ENCODE measurements around the gene RPL27. TPM values are rescaled to one million over a fixed set of nuclear protein-coding genes. Genes with fewer than 3 reads are reported as not detected.

RPL27 gene
- total and polyA plus RNA-seq, 4 donors: 188 to 928 (median 442) TPM

DNA sequence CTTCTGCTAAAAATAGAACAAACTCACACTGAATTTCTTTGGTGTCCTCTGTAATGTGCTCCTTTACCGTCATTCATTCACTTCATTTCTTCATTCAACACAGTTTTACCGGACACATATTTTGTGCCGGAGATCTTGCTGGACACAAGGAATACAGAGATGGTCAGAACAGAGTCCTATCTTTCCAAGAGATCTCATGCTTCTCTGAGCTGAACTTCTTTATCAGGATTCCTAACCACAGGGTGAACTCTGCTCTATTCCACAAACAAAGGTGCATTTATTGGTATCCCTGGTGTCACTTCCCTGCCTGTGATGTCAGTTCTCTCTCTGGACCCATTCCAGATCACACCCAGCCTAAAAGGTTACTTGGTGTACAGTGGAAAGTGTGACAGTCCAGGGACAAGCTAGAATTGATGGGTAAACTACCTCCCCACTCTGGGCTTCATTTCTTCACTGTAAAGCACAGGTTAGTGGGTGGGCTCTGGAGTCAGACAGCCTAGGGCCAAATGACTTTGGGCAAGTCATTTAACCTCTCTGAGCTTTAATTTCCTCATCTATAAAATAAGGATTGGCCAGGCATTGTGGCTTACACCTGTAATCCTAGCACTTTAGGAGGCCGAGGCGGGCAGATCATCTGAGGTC lies 12.6 kb downstream of the RPL27 start:
- Histone ChIP-seq H3K4me1 (ENCODE audit: control insufficient read depth in 4 of 4, insufficient read depth in 4 of 4, low read length in 3 of 4) (peaks cover 0 to 11% (median 9%) of the 10 kb centered on the region in 4 donors), H3K27ac (ENCODE audit: low read depth in 1 of 2, low read length in 2 of 2) (peak overlapping the region; percentile 31 to 51), H3K9ac (ENCODE audit: low read depth in 1 of 2, low read length in 2 of 2) (peak overlapping the region in 1 of 2 donors; percentile 28), H3K27me3 (ENCODE audit: control insufficient read depth in 4 of 4, insufficient read depth in 4 of 4, low read length in 3 of 4) (no peaks in the 10 kb centered on the region), H3K4me3 (ENCODE audit: low read depth in 1 of 3, low read length in 3 of 3) (no peak overlapping the region), H3K9me3 (ENCODE audit: control insufficient read depth in 4 of 4, low read length in 3 of 4) (no peaks in the 10 kb centered on the region), H3K36me3 (ENCODE audit: control insufficient read depth in 4 of 4, insufficient read depth in 3 of 4, low read depth in 1 of 4, low read length in 3 of 4) (peaks cover 1 to 25% (median 10%) of the 10 kb centered on the region in 4 donors)
- no peak for DNase-seq (ENCODE audit: low spot score)
- WGBS: 71% methylated on average over 5 of the region's 5 CpGs
- no peak for TF ChIP-seq FOXA2 (IDR thresholded peaks at IDR 0.05)
- peak in 1 of 2 donors; percentile 46 for TF ChIP-seq GABPA (IDR thresholded peaks at IDR 0.05 in 1 of 2, conservative IDR thresholded peaks at IDR 0.05 in 1 of 2)
- TF ChIP-seq, protein P1, sequence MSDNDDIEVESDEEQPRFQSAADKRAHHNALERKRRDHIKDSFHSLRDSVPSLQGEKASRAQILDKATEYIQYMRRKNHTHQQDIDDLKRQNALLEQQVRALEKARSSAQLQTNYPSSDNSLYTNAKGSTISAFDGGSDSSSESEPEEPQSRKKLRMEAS (IDR thresholded peaks at IDR 0.05): peak; percentile 30
- TF ChIP-seq, protein P2, sequence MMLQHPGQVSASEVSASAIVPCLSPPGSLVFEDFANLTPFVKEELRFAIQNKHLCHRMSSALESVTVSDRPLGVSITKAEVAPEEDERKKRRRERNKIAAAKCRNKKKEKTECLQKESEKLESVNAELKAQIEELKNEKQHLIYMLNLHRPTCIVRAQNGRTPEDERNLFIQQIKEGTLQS (IDR thresholded peaks at IDR 0.05): peak; percentile 54
- peak; percentile 74 for TF ChIP-seq SP1 (IDR thresholded peaks at IDR 0.05)
- TF ChIP-seq NR2F2 (IDR thresholded peaks at IDR 0.05): peak; percentile 25
- TF ChIP-seq JUND (IDR thresholded peaks at IDR 0.05): peak; percentile 91 to 96
- TF ChIP-seq, protein P3, sequence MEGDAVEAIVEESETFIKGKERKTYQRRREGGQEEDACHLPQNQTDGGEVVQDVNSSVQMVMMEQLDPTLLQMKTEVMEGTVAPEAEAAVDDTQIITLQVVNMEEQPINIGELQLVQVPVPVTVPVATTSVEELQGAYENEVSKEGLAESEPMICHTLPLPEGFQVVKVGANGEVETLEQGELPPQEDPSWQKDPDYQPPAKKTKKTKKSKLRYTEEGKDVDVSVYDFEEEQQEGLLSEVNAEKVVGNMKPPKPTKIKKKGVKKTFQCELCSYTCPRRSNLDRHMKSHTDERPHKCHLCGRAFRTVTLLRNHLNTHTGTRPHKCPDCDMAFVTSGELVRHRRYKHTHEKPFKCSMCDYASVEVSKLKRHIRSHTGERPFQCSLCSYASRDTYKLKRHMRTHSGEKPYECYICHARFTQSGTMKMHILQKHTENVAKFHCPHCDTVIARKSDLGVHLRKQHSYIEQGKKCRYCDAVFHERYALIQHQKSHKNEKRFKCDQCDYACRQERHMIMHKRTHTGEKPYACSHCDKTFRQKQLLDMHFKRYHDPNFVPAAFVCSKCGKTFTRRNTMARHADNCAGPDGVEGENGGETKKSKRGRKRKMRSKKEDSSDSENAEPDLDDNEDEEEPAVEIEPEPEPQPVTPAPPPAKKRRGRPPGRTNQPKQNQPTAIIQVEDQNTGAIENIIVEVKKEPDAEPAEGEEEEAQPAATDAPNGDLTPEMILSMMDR (IDR thresholded peaks at IDR 0.05; ENCODE audit: low read depth, low read length, missing input control): no peak
- TF ChIP-seq HNF4G (IDR thresholded peaks at IDR 0.05): peak; percentile 24
- TF ChIP-seq FOXA1 (IDR thresholded peaks at IDR 0.05): no peak
- TF ChIP-seq HNF4A (conservative IDR thresholded peaks at IDR 0.05): peak; percentile 72 to 74
- TF ChIP-seq RAD21 (IDR thresholded peaks at IDR 0.05): peak; percentile 24 to 45
- TF ChIP-seq, protein P4, sequence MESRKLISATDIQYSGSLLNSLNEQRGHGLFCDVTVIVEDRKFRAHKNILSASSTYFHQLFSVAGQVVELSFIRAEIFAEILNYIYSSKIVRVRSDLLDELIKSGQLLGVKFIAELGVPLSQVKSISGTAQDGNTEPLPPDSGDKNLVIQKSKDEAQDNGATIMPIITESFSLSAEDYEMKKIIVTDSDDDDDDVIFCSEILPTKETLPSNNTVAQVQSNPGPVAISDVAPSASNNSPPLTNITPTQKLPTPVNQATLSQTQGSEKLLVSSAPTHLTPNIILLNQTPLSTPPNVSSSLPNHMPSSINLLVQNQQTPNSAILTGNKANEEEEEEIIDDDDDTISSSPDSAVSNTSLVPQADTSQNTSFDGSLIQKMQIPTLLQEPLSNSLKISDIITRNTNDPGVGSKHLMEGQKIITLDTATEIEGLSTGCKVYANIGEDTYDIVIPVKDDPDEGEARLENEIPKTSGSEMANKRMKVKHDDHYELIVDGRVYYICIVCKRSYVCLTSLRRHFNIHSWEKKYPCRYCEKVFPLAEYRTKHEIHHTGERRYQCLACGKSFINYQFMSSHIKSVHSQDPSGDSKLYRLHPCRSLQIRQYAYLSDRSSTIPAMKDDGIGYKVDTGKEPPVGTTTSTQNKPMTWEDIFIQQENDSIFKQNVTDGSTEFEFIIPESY (IDR thresholded peaks at IDR 0.05): no peak
- TF ChIP-seq, protein P5, sequence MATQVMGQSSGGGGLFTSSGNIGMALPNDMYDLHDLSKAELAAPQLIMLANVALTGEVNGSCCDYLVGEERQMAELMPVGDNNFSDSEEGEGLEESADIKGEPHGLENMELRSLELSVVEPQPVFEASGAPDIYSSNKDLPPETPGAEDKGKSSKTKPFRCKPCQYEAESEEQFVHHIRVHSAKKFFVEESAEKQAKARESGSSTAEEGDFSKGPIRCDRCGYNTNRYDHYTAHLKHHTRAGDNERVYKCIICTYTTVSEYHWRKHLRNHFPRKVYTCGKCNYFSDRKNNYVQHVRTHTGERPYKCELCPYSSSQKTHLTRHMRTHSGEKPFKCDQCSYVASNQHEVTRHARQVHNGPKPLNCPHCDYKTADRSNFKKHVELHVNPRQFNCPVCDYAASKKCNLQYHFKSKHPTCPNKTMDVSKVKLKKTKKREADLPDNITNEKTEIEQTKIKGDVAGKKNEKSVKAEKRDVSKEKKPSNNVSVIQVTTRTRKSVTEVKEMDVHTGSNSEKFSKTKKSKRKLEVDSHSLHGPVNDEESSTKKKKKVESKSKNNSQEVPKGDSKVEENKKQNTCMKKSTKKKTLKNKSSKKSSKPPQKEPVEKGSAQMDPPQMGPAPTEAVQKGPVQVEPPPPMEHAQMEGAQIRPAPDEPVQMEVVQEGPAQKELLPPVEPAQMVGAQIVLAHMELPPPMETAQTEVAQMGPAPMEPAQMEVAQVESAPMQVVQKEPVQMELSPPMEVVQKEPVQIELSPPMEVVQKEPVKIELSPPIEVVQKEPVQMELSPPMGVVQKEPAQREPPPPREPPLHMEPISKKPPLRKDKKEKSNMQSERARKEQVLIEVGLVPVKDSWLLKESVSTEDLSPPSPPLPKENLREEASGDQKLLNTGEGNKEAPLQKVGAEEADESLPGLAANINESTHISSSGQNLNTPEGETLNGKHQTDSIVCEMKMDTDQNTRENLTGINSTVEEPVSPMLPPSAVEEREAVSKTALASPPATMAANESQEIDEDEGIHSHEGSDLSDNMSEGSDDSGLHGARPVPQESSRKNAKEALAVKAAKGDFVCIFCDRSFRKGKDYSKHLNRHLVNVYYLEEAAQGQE (IDR thresholded peaks at IDR 0.05): no peak
- TF ChIP-seq YY1 (IDR thresholded peaks at IDR 0.05): peak; percentile 33
- no peak for TF ChIP-seq TAF1 (conservative IDR thresholded peaks at IDR 0.05)
- TF ChIP-seq EGR1 (IDR thresholded peaks at IDR 0.05; ENCODE audit: low read depth in 2 of 2): peak in 1 of 2 donors; percentile 58
- peak; percentile 79 to 86 for TF ChIP-seq RXRA (IDR thresholded peaks at IDR 0.05)
